GM23338 (cell line): ENCODE measurements around the gene DTHD1. TPM values are rescaled to one million over a fixed set of nuclear protein-coding genes. Genes with fewer than 3 reads are reported as not detected.

Experiments used
- ATAC-seq: fragments of 200-7000 bp; cut with Tn5 transposase; 3 replicates; pipeline ENCODE4 v1.9.1; 2020
- DNase-seq: peaks from one replicate; pipeline ENCODE4 v3.0.0-alpha.2; 2015; ENCODE audit warnings: low spot score
- H2AFZ ChIP-seq: fragments of 200-600 bp; sonication (generic); 2 replicates; pipeline ENCODE4 v1.8.0; 2016; ENCODE audit warnings: antibody characterized with exemption, mild to moderate bottlenecking, moderate library complexity
- H3F3A ChIP-seq: fragments of 200-600 bp; sonication (generic); replicated peaks from 2 replicates; pipeline ENCODE4 v1.8.0; 2017; ENCODE audit warnings: antibody characterized with exemption, mixed run types, low read depth
- H3K27ac ChIP-seq: fragments of 200-600 bp; sonication (generic); 2 replicates; pipeline ENCODE4 v1.6.1; 2016; ENCODE audit warnings: low read depth
- H3K27me3 ChIP-seq: fragments of 200-600 bp; sonication (generic); 2 replicates; pipeline ENCODE4 v1.8.0; 2016; ENCODE audit warnings: mild to moderate bottlenecking, mixed run types, moderate library complexity; ENCODE audit not compliant: insufficient read depth
- H3K36me3 ChIP-seq: fragments of 200-600 bp; sonication (generic); 2 replicates; pipeline ENCODE4 v1.8.0; 2016; ENCODE audit warnings: mild to moderate bottlenecking; ENCODE audit not compliant: insufficient read depth
- H3K4me1 ChIP-seq: fragments of 200-600 bp; sonication (generic); 2 replicates; pipeline ENCODE4 v1.8.0; 2016; ENCODE audit warnings: mild to moderate bottlenecking, moderate library complexity; ENCODE audit not compliant: insufficient read depth
- H3K4me2 ChIP-seq: fragments of 200-600 bp; sonication (generic); 2 replicates; pipeline ENCODE4 v1.7.1; 2017; ENCODE audit warnings: mixed run types
- H3K4me3 ChIP-seq: fragments of 200-600 bp; sonication (generic); 2 replicates; pipeline ENCODE4 v1.6.1; 2016; ENCODE audit warnings: mixed run types
- H3K79me2 ChIP-seq: fragments of 200-600 bp; sonication (generic); replicated peaks from 2 replicates; pipeline ENCODE4 v1.8.0; 2017; ENCODE audit warnings: mild to moderate bottlenecking; ENCODE audit not compliant: insufficient read depth
- H3K9me2 ChIP-seq: fragments of 200-600 bp; sonication (generic); 2 replicates; pipeline ENCODE4 v1.8.0; 2017; ENCODE audit not compliant: insufficient read depth
- H4K20me1 ChIP-seq: fragments of 200-600 bp; sonication (generic); replicated peaks from 2 replicates; pipeline ENCODE4 v1.8.0; 2017; ENCODE audit warnings: mild to moderate bottlenecking; ENCODE audit not compliant: insufficient read depth
- H3K27ac Mint-ChIP-seq: 2 replicates; pipeline ENCODE4 v1.8.0; 2020; ENCODE audit warnings: inconsistent platforms, mild to moderate bottlenecking, moderate library complexity, mixed read lengths
- H3K27me3 Mint-ChIP-seq: 3 replicates; pipeline ENCODE4 v1.8.0; 2022; ENCODE audit warnings: low read depth, mild to moderate bottlenecking, moderate library complexity, mixed read lengths, inconsistent platforms; ENCODE audit not compliant: insufficient read depth, poor library complexity
- H3K36me3 Mint-ChIP-seq: 3 replicates; pipeline ENCODE4 v1.8.0; 2021; ENCODE audit warnings: low read depth, mild to moderate bottlenecking, inconsistent platforms, moderate library complexity, mixed read lengths
- H3K4me1 Mint-ChIP-seq: 3 replicates; pipeline ENCODE4 v1.8.0; 2020; ENCODE audit warnings: mild to moderate bottlenecking, inconsistent platforms, mixed read lengths
- H3K4me3 Mint-ChIP-seq: 3 replicates; pipeline ENCODE4 v1.8.0; 2021; ENCODE audit warnings: moderate library complexity, mild to moderate bottlenecking, inconsistent platforms, mixed read lengths
- H3K9me3 Mint-ChIP-seq: 3 replicates; pipeline ENCODE4 v1.8.0; 2020; ENCODE audit warnings: moderate library complexity, mild to moderate bottlenecking, inconsistent platforms, mixed read lengths
- CREB1 ChIP-seq: fragments of 250-450 bp; sonication (Bioruptor Pico); IDR thresholded peaks from 2 replicates; pipeline ENCODE4 v1.5.0; 2020; ENCODE audit warnings: low read depth, mild to moderate bottlenecking, moderate library complexity
- EZH2 ChIP-seq: fragments of 200-600 bp; sonication (generic); IDR thresholded peaks from one replicate; pipeline ENCODE4 v1.8.0; 2017; ENCODE audit warnings: antibody characterized with exemption, mild to moderate bottlenecking, low read depth; ENCODE audit not compliant: unreplicated experiment
- NANOG ChIP-seq: IDR thresholded peaks from 2 replicates; pipeline ENCODE4 v1.6.1; 2016; ENCODE audit warnings: antibody characterized with exemption, borderline replicate concordance
- POLR2AphosphoS5 ChIP-seq: IDR thresholded peaks from 2 replicates; pipeline ENCODE4 v1.6.1; 2016; ENCODE audit warnings: antibody characterized with exemption, low read depth
- STAT1 ChIP-seq: IDR thresholded peaks from one replicate; pipeline ENCODE4 v1.6.1; 2016; ENCODE audit warnings: antibody characterized with exemption; ENCODE audit not compliant: unreplicated experiment
- ZNF114 ChIP-seq: fragments of 250-450 bp; sonication (Bioruptor Pico); IDR thresholded peaks from 2 replicates; pipeline ENCODE4 v1.5.0; 2020; ENCODE audit warnings: mild to moderate bottlenecking, moderate library complexity
- ZNF462 ChIP-seq: fragments of 250-450 bp; sonication (Bioruptor Pico); IDR thresholded peaks from 2 replicates; pipeline ENCODE4 v1.5.0; 2020; ENCODE audit warnings: mild to moderate bottlenecking, moderate library complexity
- polyA plus RNA-seq: library from polyadenylated mRNA; unstranded; fragments of >200 nt; fragmentation: Nextera tagmentation; extraction: Ambion mirVana; gene quantifications from 2 replicates; pipeline ENCODE4 v1.2.1, GENCODE V29; 2016
- total RNA-seq: library from RNA; depleted of rRNA; stranded (reverse); fragments of >200 nt; shearing (Covaris generic); gene quantifications from 2 replicates; pipeline ENCODE4 v1.2.3, GENCODE V29; 2014
- TF ChIP-seq, protein P1 (sequence below): IDR thresholded peaks from 2 replicates; pipeline ENCODE4 v1.6.1; 2016; ENCODE audit warnings: antibody characterized with exemption

Gene DTHD1
- total and polyA plus RNA-seq, 2 experiments from 2014 or later: not detected

DNA sequence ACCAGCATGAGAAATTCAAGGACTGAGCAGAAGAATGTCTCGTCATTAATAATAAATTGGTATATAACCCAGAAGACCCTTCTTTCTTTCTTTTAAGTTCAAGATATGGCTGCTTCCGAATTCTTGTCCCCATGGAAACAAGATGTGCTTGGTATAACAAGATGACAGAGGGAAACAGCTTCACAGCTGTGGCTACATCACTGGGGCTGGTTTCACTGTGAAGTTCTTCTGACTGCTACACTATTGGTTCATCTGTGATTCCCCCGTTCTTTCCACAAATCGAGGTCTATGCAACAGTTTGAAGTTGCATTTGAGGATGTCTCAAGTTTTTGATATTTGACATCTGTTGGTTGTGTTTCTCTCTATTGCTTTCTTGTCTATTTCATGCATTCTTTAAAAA, 12.3 kb upstream of the DTHD1 start:
- Histone ChIP-seq H3K4me2 (no peak overlapping the region), H3K4me3 (no peak overlapping the region), H3K36me3 (no peaks in the 10 kb centered on the region), H4K20me1 (no peaks in the 10 kb centered on the region), H3K9me2 (no peaks in the 10 kb centered on the region), H3K27ac (no peak overlapping the region), H2AFZ (no peak overlapping the region), H3K27me3 (no peaks in the 10 kb centered on the region), H3F3A (no peaks in the 10 kb centered on the region), H3K79me2 (no peaks in the 10 kb centered on the region), H3K4me1 (peaks cover 19% of the 10 kb centered on the region)
- H3K4me3 Mint-ChIP-seq: no peak overlapping the region
- no peak overlapping the region for H3K27ac Mint-ChIP-seq
- H3K27me3 Mint-ChIP-seq: no peaks in the 10 kb centered on the region
- H3K36me3 Mint-ChIP-seq: no peaks in the 10 kb centered on the region
- H3K9me3 Mint-ChIP-seq: no peaks in the 10 kb centered on the region
- TF ChIP-seq NANOG (no peak), CREB1 (CRISPR knock-in tag) (no peak), EZH2 (no peak)
- ATAC-seq: no peak
- H3K4me1 Mint-ChIP-seq: peaks cover 16% of the 10 kb centered on the region
- no peak for DNase-seq

DNA sequence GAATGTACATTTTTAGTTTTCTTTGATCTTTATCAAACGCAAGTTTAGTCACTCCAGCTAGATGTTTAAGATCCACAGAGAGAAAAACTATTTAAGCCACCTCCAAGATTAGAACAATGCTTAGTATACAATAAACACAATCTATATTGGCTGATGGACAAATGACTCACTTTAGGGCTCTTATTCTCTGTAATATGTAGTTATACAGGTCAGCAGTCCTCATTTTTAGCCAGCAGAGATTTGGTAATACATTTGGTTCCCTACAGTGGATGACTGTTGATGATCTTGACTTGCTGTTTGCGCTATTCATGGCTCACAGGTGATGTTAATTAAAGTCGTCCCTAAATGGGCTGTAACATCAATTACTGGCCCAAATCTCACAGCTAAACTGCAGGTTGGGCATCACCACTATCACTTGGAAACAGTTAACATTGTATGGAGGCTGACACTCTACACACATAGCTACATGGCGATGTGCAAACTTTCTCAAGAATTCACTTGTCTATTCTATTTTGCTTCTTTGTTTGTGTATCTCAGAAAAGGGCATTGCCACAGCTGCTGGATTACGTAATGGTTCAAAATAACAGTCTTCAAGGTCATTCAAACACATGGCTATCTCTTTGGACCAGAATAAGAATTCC, 11.8 kb upstream of the DTHD1 start:
- H3K4me3 ChIP-seq: no peak overlapping the region
- H4K20me1 ChIP-seq: no peaks in the 10 kb centered on the region
- no peak for DNase-seq
- Mint-ChIP-seq H3K27me3 (no peaks in the 10 kb centered on the region), H3K36me3 (no peaks in the 10 kb centered on the region), H3K9me3 (no peaks in the 10 kb centered on the region), H3K4me1 (peaks cover 10% of the 10 kb centered on the region), H3K27ac (no peak overlapping the region), H3K4me3 (no peak overlapping the region)
- no peaks in the 10 kb centered on the region for H3K79me2 ChIP-seq
- no peak overlapping the region for H2AFZ ChIP-seq
- no peaks in the 10 kb centered on the region for H3K36me3 ChIP-seq
- H3K27ac ChIP-seq: no peak overlapping the region
- no peak for ATAC-seq
- no peak overlapping the region for H3K4me2 ChIP-seq
- no peaks in the 10 kb centered on the region for H3K9me2 ChIP-seq
- peaks cover 14% of the 10 kb centered on the region for H3K4me1 ChIP-seq
- H3K27me3 ChIP-seq: no peaks in the 10 kb centered on the region
- no peaks in the 10 kb centered on the region for H3F3A ChIP-seq
- no peak for TF ChIP-seq POLR2AphosphoS5
- no peak for TF ChIP-seq ZNF114 (CRISPR knock-in tag)
- TF ChIP-seq ZNF462 (CRISPR knock-in tag): no peak
- no peak for TF ChIP-seq STAT1
- TF ChIP-seq, protein P1, sequence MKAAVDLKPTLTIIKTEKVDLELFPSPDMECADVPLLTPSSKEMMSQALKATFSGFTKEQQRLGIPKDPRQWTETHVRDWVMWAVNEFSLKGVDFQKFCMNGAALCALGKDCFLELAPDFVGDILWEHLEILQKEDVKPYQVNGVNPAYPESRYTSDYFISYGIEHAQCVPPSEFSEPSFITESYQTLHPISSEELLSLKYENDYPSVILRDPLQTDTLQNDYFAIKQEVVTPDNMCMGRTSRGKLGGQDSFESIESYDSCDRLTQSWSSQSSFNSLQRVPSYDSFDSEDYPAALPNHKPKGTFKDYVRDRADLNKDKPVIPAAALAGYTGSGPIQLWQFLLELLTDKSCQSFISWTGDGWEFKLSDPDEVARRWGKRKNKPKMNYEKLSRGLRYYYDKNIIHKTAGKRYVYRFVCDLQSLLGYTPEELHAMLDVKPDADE: no peak
- TF ChIP-seq NANOG: no peak
- no peak for TF ChIP-seq CREB1 (CRISPR knock-in tag)
